GM21717 (cell line): ENCODE results near the gene SLC25A47.
A peak's percentile ranks its signal among the peaks of the same experiment; 100 is the strongest.

ENCODE experiments used
- ATAC-seq: cut with Tn5 transposase; IDR thresholded peaks from one replicate; pipeline ENCODE4 v1.9.1; 2021; ENCODE audit warnings: mild to moderate bottlenecking, moderate library complexity; ENCODE audit not compliant: unreplicated experiment

Gene SLC25A47

GRCh38 chr14:100322138-100322957 lies 791 bp upstream of the SLC25A47 start:
- no peak for ATAC-seq

- ATAC-seq = no peak
These were observed 786 bp downstream of the SLC25A47 start for GRCh38 chr14:100323942-100324307.

GRCh38 chr14:100325231-100325632 lies 2.1 kb downstream of the SLC25A47 start:
- ATAC-seq = no peak

GRCh38 chr14:100325958-100326357 lies 2.8 kb downstream of the SLC25A47 start:
- no peak for ATAC-seq

- ATAC-seq = no peak
These were observed 4.0 kb downstream of the SLC25A47 start for GRCh38 chr14:100327128-100327527.

GRCh38 chr14:100328495-100329163 lies 5.5 kb downstream of the SLC25A47 start:
- no peak for ATAC-seq

- no peak for ATAC-seq
These were observed 6.3 kb downstream of the SLC25A47 start for GRCh38 chr14:100329233-100330006.

GRCh38 chr14:100330007-100330344 lies 6.8 kb downstream of the SLC25A47 start:
- ATAC-seq = no peak

- no peak for ATAC-seq
These were observed 7.3 kb downstream of the SLC25A47 start for GRCh38 chr14:100330388-100330931.

- no peak for ATAC-seq
These were observed 9.0 kb downstream of the SLC25A47 start for GRCh38 chr14:100332071-100332639.

GRCh38 chr14:100332797-100333196 lies 9.7 kb downstream of the SLC25A47 start:
- peak; percentile 36 for ATAC-seq

- no peak for ATAC-seq
These were observed 10.2 kb downstream of the SLC25A47 start for GRCh38 chr14:100333311-100333710.

- ATAC-seq = no peak
These were observed 10.7 kb downstream of the SLC25A47 start for GRCh38 chr14:100333827-100334226.

- no peak for ATAC-seq
These were observed 11.8 kb downstream of the SLC25A47 start for GRCh38 chr14:100334904-100335303.

GRCh38 chr14:100336618-100337530 lies 13.7 kb downstream of the SLC25A47 start:
- ATAC-seq = no peak

GRCh38 chr14:100339766-100340422 lies 16.8 kb downstream of the SLC25A47 start:
- ATAC-seq = no peak

- ATAC-seq = no peak
These were observed 17.3 kb downstream of the SLC25A47 start for GRCh38 chr14:100340423-100340813.

GRCh38 chr14:100341301-100342031 lies 18.3 kb downstream of the SLC25A47 start:
- peak; percentile 49 for ATAC-seq

GRCh38 chr14:100342195-100342594 lies 19.1 kb downstream of the SLC25A47 start:
- no peak for ATAC-seq
